Osteoblast (primary cell): ENCODE results near the gene FUT2. TPM values are rescaled to one million over a fixed set of nuclear protein-coding genes. Genes with fewer than 3 reads are reported as not detected.

Source experiments
- DNase-seq: peaks from one replicate; pipeline ENCODE4 v3.0.0; 2011; ENCODE audit warnings: low spot score, mixed read lengths; ENCODE audit not compliant: insufficient read length; ENCODE audit errors: missing footprints
- H2AFZ ChIP-seq: 2 replicates; pipeline ENCODE4 v1.6.0; 2011; ENCODE audit warnings: mild to moderate bottlenecking, low read length
- H3K27ac ChIP-seq: 2 replicates; pipeline ENCODE4 v1.5.1; 2011; ENCODE audit warnings: mild to moderate bottlenecking, low read depth, low read length, moderate library complexity
- H3K27me3 ChIP-seq: 2 replicates; pipeline ENCODE4 v1.6.0; 2012; ENCODE audit warnings: mild to moderate bottlenecking, control low read depth, inconsistent platforms, low read length, moderate library complexity; ENCODE audit not compliant: insufficient read depth
- H3K36me3 ChIP-seq: 2 replicates; pipeline ENCODE4 v1.5.1; 2011; ENCODE audit warnings: mild to moderate bottlenecking, low read length, control low read depth, moderate library complexity; ENCODE audit not compliant: insufficient read depth
- H3K4me1 ChIP-seq: 2 replicates; pipeline ENCODE4 v1.5.1; 2011; ENCODE audit warnings: mild to moderate bottlenecking, low read length, control low read depth, moderate library complexity; ENCODE audit not compliant: insufficient read depth
- H3K4me2 ChIP-seq: 2 replicates; pipeline ENCODE4 v1.6.0; 2011; ENCODE audit warnings: mild to moderate bottlenecking, low read length; ENCODE audit not compliant: insufficient read depth
- H3K4me3 ChIP-seq: fragments of 200-600 bp; sonication (generic); 3 replicates; pipeline ENCODE4 v1.5.1; 2012; ENCODE audit warnings: mild to moderate bottlenecking, low read length, inconsistent platforms; ENCODE audit not compliant: insufficient read depth
- H3K79me2 ChIP-seq: 2 replicates; pipeline ENCODE4 v1.6.0; 2012; ENCODE audit warnings: mild to moderate bottlenecking, low read length, control low read depth, inconsistent platforms; ENCODE audit not compliant: insufficient read depth
- H3K9me3 ChIP-seq: 2 replicates; pipeline ENCODE4 v1.5.1; 2011; ENCODE audit warnings: low read depth, low read length, control low read depth
- H4K20me1 ChIP-seq: 2 replicates; pipeline ENCODE4 v1.6.0; 2012; ENCODE audit warnings: mild to moderate bottlenecking, low read length, control low read depth; ENCODE audit not compliant: insufficient read depth
- total RNA-seq: library from RNA; depleted of rRNA; stranded (reverse); fragments of >200 nt; gene quantifications from 2 replicates; pipeline ENCODE4 v1.2.3, GENCODE V29; 2012
- TF ChIP-seq, protein P1 (sequence below): IDR thresholded peaks from 2 replicates; pipeline ENCODE4 v1.5.1; 2011; ENCODE audit warnings: mild to moderate bottlenecking, low read depth, low read length, moderate library complexity; ENCODE audit errors: extremely low read depth

FUT2 gene
- total RNA-seq, 1 donor: not detected

DNA sequence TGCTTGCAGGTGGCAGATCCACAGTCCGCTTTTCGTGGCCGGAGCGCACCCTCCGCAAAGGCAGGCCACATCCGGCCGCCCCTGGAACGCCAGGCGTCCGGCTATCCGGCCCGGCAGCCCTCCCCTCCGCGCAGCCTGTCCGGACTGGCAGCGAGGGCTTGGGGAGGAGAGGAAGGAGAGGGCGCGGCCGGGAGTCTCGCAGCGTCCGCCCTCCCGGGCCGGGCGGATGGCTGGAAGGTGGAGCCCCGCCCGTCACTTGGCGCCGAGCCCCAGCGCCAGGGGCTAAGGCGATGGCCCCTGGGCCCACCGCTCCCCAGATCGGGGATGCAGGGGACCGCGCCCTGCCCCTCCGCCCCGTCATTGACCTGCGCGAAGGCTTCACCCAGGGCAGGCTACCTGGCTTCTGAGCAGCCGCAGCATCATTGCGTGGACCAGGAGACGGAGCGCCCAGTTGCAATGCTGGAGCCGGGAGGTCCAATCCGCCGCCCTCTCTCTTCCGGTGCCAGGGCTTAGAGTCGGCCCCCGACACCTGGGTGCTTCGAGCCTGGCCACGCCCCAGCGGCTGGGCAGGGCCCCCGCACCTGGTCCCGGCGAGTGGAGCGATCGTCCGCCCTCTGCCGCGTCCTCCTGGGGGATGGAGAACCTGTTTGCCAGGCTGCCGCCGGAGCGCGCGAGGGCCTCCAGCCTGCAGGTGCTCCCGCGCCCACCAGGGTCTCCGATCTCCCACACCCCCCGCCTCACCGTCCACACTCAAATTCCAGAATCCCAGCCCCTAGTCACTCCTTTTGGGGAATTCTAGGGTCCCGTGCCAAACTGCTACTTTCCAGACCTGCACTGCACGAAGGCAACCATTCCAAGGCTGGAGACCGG is 57.0 kb downstream of the FUT2 start, which contains the start of gene FUT1:
Gene FUT1, minus strand, starts transcription at position 146 of the 870 bp plus-strand sequence. CDS start 1,360 bp downstream, outside the sequence.
- Histone ChIP-seq H3K27me3 (peaks cover 40% of the 10 kb centered on the region), H3K36me3 (no peaks in the 10 kb centered on the region), H4K20me1 (no peaks in the 10 kb centered on the region), H3K27ac (no peak within 1 kb of the TSS), H2AFZ (no peak within 1 kb of the TSS), H3K9me3 (no peaks in the 10 kb centered on the region), H3K4me3 (no peak within 1 kb of the TSS), H3K4me1 (no peaks in the 10 kb centered on the region), H3K4me2 (no peak within 1 kb of the TSS), H3K79me2 (no peaks in the 10 kb centered on the region)
- peak; percentile 82 for DNase-seq
- TF ChIP-seq, protein P1, sequence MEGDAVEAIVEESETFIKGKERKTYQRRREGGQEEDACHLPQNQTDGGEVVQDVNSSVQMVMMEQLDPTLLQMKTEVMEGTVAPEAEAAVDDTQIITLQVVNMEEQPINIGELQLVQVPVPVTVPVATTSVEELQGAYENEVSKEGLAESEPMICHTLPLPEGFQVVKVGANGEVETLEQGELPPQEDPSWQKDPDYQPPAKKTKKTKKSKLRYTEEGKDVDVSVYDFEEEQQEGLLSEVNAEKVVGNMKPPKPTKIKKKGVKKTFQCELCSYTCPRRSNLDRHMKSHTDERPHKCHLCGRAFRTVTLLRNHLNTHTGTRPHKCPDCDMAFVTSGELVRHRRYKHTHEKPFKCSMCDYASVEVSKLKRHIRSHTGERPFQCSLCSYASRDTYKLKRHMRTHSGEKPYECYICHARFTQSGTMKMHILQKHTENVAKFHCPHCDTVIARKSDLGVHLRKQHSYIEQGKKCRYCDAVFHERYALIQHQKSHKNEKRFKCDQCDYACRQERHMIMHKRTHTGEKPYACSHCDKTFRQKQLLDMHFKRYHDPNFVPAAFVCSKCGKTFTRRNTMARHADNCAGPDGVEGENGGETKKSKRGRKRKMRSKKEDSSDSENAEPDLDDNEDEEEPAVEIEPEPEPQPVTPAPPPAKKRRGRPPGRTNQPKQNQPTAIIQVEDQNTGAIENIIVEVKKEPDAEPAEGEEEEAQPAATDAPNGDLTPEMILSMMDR: no peak

DNA sequence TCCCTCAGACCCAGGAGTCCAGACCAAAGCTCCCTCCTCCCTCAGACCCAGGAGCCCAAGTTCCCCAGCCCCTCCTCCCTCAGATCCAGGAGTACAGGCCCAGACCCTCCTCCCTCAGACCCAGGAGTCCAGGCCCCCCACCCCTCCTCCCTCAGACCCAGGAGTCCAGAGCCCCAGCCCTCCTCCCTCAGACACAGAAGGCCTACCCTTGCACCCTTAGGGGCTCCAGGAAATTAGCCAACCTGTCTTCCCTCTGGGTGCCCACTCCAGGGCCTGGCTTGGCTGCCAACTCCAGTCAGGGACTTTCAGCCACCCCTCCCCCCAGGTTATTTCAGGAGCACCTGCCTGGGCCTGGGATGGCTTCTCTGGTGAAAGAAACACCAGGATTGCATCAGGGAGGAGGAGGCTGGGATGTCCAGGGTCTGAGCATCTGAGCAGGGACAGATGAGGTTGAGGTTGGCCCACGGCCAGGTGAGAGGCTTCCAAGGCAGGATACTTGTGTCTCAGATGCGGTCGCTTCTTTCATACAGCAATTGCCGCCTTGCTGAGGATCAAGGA is 59.4 kb downstream of the FUT2 start, which contains the start of gene FGF21:
Gene FGF21, plus strand, starts transcription at position 441 of the 558 bp plus-strand sequence. CDS start 713 bp downstream, outside the sequence.
- H3K27ac ChIP-seq: no peak within 1 kb of the TSS
- H2AFZ ChIP-seq: no peak within 1 kb of the TSS
- H3K27me3 ChIP-seq: peaks cover 30% of the 10 kb centered on the region
- H4K20me1 ChIP-seq: no peaks in the 10 kb centered on the region
- H3K4me3 ChIP-seq: no peak within 1 kb of the TSS
- no peaks in the 10 kb centered on the region for H3K36me3 ChIP-seq
- H3K79me2 ChIP-seq: no peaks in the 10 kb centered on the region
- H3K4me2 ChIP-seq: no peak within 1 kb of the TSS
- TF ChIP-seq, protein P1: no peak
- H3K9me3 ChIP-seq: no peaks in the 10 kb centered on the region
- DNase-seq: peak; percentile 44
- no peaks in the 10 kb centered on the region for H3K4me1 ChIP-seq

Other genes starting within 250 kb of the FUT2 start
- gene GRWD1, start 250.0 kb upstream of the FUT2 start, total RNA-seq: 23.3 and 25.0 TPM in 2 replicates
- 0.59 and 0.72 TPM in 2 replicates for gene KCNJ14, start 240.4 kb upstream of the FUT2 start, total RNA-seq
- 63.6 and 66.2 TPM in 2 replicates for gene CYTH2, start 226.6 kb upstream of the FUT2 start, total RNA-seq
- not detected in 2 replicates for gene LMTK3, start 184.1 kb upstream of the FUT2 start, total RNA-seq
- gene SULT2B1, start 143.8 kb upstream of the FUT2 start, total RNA-seq: under 0.01 TPM in 1 of 2 replicates, not detected in the other
- gene SPACA4, start 89.2 kb upstream of the FUT2 start, total RNA-seq: not detected in 2 replicates
- 0.29 TPM in 1 of 2 replicates, not detected in the other for gene FAM83E, start 80.9 kb upstream of the FUT2 start, total RNA-seq
- 1,357 and 1,526 TPM in 2 replicates for gene RPL18, start 76.8 kb upstream of the FUT2 start, total RNA-seq
- gene SPHK2, start 76.5 kb upstream of the FUT2 start, total RNA-seq: 13.0 and 13.3 TPM in 2 replicates
- gene DBP, start 58.6 kb upstream of the FUT2 start, total RNA-seq: 14.5 and 18.3 TPM in 2 replicates
- 1.8 and 2.7 TPM in 2 replicates for gene CA11, start 49.8 kb upstream of the FUT2 start, total RNA-seq
- under 0.01 and 0.29 TPM in 2 replicates for gene NTN5, start 23.0 kb upstream of the FUT2 start, total RNA-seq
- gene MAMSTR, start 23.8 kb downstream of the FUT2 start, total RNA-seq: 0.36 and 0.59 TPM in 2 replicates
- 2.1 and 3.6 TPM in 2 replicates for gene RASIP1, start 44.6 kb downstream of the FUT2 start, total RNA-seq
- not detected in 2 replicates for gene IZUMO1, start 50.9 kb downstream of the FUT2 start, total RNA-seq
- gene FUT1, start 56.7 kb downstream of the FUT2 start, total RNA-seq: under 0.01 TPM in 1 of 2 replicates, not detected in the other
- not detected in 2 replicates for gene FGF21, start 59.6 kb downstream of the FUT2 start, total RNA-seq
- gene BCAT2, start 115.1 kb downstream of the FUT2 start, total RNA-seq: 29.7 and 30.1 TPM in 2 replicates
- gene HSD17B14, start 140.5 kb downstream of the FUT2 start, total RNA-seq: 1.8 and 2.1 TPM in 2 replicates
- 21.4 and 28.6 TPM in 2 replicates for gene PLEKHA4, start 172.6 kb downstream of the FUT2 start, total RNA-seq
- gene PPP1R15A, start 176.4 kb downstream of the FUT2 start, total RNA-seq: 70.4 and 84.0 TPM in 2 replicates
- gene TULP2, start 202.8 kb downstream of the FUT2 start, total RNA-seq: not detected in 2 replicates
- gene NUCB1, start 204.3 kb downstream of the FUT2 start, total RNA-seq: 242 and 300 TPM in 2 replicates
- gene DHDH, start 237.7 kb downstream of the FUT2 start, total RNA-seq: 0.29 and 0.36 TPM in 2 replicates